ENCODE data around the gene DGKB.

- TF ChIP-seq EZH2phosphoT487 (IDR thresholded peaks at IDR 0.05; ENCODE audit: low read depth, severe bottlenecking, unreplicated experiment) (no peak), CTCF (IDR thresholded peaks at IDR 0.05; ENCODE audit: poor library complexity) (no peak), EZH2 (IDR thresholded peaks at IDR 0.05; ENCODE audit: borderline replicate concordance) (no peak)
Observed at GRCh38 chr7:14841869-14842268, 60.7 kb downstream of the DGKB start.
